AG04449 (cell line): ENCODE data around the gene STRIP2.

Experiments
- CTCF ChIA-PET: fragments of 350-600 bp; formaldehyde crosslinking; extraction: SDS; loops from one replicate; lab custom pipeline; 2021; ENCODE audit warnings: antibody characterized with exemption; lab: Yijun Ruan, JAX
- POLR2A ChIA-PET: fragments of 400-600, 350-600 bp; formaldehyde crosslinking; extraction: SDS; loops from one replicate; lab custom pipeline; 2020; ENCODE audit warnings: antibody characterized with exemption, inconsistent platforms; lab: Yijun Ruan, JAX
- DNase-seq: peaks from one replicate; pipeline ENCODE4 v3.0.0-alpha.2; 2010; ENCODE audit warnings: low read depth, low spot score
- H3K4me3 ChIP-seq: 2 replicates; pipeline ENCODE4 v1.5.1; 2011; ENCODE audit warnings: low read depth, mild to moderate bottlenecking, control low read depth, low read length
- TF ChIP-seq, protein P1 (sequence below): IDR thresholded peaks from one replicate; pipeline ENCODE4 v1.5.1; 2011; ENCODE audit warnings: mild to moderate bottlenecking, moderate library complexity, low read length, control low read depth, inconsistent platforms; ENCODE audit not compliant: insufficient read depth; ENCODE audit errors: missing control alignments

Gene STRIP2

DNA sequence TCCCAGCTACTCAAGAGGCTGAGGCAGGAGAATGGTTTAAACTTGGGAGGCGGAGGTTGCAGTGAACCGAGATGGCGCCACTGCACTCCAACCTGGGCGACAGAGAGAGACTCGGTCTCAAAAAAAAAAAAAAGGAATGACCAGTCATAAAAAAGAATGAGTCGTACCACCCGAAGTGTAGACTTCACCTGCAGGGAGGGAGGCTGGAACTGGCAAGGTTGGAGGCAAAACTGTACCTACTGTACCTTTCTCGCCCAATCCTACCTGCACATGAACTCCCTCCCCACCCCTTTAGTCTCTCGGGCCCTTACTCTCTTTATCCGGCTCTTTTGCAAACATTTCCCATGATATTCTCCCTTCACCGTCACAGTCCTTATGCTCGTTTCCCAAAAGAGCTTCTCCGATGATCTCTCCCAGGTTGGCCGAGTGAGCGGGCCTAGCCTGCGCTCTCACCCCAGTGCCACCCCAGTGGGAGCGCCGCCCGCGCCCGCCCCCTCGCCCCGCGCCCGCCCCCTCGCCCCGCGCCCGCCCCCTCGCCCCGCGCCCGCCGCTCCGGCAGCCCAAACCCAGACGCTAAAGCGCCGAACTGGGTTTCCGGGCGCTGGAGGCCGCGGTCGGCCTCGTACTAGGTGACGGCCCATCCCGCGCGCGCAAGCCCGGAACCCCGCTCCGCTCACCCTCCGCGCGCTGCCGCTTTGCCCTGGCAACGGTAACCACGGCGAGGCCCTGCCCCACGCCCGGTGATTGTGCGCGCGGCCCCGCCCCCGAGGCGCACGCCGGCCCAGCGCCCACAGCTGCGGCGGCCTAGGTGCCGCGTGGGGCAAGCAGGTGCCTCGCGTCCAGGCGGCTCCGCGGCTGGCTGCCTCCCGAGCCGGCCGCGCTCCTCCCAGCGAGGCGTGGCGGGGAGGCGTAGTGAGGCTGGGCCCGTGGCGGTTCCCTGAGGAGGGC, 67.8 kb downstream of the STRIP2 start, which contains the start of gene SMKR1:
Gene SMKR1, plus strand, starts transcription at position 772 of the 948 bp plus-strand sequence. CDS start 294 bp downstream, outside the sequence.
- no peak for DNase-seq

DNA sequence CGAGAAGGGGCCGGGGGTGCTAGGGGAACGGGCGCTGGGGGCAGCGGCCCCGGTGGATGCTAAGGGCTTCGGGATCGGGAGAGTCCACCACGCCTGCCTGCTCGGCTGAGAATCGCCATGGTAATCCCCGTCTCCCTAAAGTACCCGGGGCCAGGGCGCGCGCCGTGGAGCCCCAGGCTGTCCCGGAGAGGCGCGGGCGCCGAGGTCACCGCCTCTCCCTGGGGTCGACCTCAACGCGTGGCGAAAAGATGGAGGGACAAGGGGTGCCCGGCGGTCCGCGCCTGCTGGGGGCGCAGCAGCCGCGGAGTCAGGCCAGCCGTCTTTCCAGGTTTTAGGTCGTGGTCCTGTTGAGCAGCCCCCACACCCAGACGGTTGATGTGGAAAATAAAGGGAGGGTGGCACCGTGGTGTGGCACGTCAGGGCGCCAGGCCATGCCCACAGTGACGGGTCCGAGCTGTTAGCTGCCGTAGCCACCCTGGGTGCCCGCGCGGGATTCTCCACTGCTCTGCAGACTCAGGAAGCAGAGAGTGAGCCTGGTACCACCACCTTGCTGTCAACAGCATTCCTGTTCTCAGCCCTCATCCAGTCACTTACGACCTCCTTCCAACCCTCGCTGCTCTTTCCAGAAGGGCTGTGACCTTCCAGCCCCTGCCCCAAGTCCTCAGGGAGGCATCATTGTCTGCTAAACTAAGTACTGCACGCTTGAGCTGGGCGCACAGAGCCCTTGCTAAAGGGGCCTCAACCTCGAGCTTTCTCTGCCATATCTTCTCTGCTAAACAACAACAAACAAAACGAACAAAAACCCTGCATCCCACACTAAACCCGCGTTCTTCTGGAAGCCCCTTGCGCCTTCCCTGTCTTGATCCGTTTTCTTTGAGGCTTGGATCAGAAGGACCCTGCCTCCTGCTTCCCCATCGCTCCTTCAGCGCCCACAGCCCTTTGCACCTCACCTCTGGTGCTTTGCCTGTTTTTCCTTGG, 68.8 kb downstream of the STRIP2 start:
- H3K4me3 ChIP-seq = peak overlapping the region; percentile 54
- ChIA-PET CTCF (interaction anchor here (1.0 kb wide), 1 partner anchor 118 kb away, joined by 3 read pairs; no protein-coding TSS in a partner anchor), POLR2A (no interaction called here)
- TF ChIP-seq, protein P1, sequence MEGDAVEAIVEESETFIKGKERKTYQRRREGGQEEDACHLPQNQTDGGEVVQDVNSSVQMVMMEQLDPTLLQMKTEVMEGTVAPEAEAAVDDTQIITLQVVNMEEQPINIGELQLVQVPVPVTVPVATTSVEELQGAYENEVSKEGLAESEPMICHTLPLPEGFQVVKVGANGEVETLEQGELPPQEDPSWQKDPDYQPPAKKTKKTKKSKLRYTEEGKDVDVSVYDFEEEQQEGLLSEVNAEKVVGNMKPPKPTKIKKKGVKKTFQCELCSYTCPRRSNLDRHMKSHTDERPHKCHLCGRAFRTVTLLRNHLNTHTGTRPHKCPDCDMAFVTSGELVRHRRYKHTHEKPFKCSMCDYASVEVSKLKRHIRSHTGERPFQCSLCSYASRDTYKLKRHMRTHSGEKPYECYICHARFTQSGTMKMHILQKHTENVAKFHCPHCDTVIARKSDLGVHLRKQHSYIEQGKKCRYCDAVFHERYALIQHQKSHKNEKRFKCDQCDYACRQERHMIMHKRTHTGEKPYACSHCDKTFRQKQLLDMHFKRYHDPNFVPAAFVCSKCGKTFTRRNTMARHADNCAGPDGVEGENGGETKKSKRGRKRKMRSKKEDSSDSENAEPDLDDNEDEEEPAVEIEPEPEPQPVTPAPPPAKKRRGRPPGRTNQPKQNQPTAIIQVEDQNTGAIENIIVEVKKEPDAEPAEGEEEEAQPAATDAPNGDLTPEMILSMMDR = peak; percentile 12
- no peak for DNase-seq

More for the DNA sequence above, 67.8 kb downstream of the STRIP2 start, which contains the start of gene SMKR1:
- peak within 1 kb of the TSS; percentile 54 for H3K4me3 ChIP-seq
- TF ChIP-seq, protein P1 = no peak
- POLR2A ChIA-PET = no interaction called here
- CTCF ChIA-PET = interaction anchor here (1.0 kb wide), 1 partner anchor 17 kb away, joined by 4 read pairs; no protein-coding TSS in a partner anchor

DNA sequence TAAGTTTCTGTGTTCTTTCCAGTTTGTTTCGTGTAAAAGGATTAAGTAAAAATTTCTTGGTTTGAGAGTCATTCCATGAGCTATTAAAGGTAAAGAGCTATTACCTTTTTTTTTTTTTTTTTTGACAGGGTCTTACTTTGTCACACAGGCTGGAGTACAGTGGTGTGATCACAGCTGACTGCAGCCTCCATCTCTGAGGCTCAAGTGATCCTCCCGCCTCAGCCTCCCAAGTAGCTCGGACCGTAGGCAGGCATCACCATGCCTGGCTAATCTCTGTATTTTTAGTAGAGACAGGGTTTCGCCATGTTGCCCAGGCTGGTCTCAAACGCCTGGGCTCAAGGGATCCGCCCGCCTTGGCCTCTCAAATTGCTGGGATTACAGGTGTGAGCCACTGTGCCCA, 69.5 kb downstream of the STRIP2 start:
- CTCF ChIA-PET = interaction anchor here (1.0 kb wide), 1 partner anchor 117 kb away, joined by 3 read pairs; no protein-coding TSS in a partner anchor
- no peak overlapping the region for H3K4me3 ChIP-seq
- DNase-seq = no peak
- POLR2A ChIA-PET = no interaction called here
- TF ChIP-seq, protein P1 = no peak

DNA sequence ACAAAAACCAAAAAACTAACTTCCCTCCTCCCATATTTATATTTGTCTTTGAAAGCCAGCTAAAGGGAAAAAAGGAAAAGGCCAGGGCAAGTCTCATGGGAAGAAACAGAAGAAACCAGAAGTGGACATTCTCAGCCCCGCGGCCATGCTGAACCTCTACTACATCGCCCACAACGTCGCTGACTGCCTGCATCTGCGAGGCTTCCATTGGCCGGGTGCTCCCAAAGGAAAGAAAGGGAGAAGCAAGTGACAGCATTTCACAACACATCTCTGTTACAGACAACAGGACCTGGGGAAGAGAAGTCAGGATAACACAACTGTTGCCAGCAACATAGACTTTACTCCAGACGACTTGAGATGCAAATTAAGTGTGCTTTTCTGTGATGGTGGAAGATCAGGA, 78.0 kb downstream of the STRIP2 start:
- ChIA-PET CTCF (no interaction called here), POLR2A (no interaction called here)
- no peak overlapping the region for H3K4me3 ChIP-seq
- no peak for DNase-seq
- TF ChIP-seq, protein P1 = no peak

DNA sequence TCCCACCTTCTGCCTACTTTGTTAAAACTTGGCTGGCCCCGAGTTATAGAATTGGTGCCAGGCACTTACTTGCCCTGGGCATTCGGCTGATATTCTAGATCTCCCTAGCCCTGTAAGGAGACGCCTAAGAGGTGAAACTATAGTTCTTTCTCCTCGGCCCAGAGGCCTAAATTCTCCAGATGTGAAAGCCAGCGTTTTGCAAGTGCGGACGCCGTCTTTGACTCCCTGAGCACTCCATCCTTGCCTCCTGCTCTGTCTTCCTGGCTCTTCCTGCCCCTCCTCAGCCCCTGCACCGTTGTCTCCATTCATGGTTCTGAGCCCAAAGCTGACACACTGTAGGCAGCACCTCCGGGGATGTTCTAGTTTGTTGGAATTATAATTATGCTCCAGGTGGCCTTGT, 79.3 kb downstream of the STRIP2 start:
- TF ChIP-seq, protein P1 = no peak
- no peak overlapping the region for H3K4me3 ChIP-seq
- ChIA-PET POLR2A (no interaction called here), CTCF (no interaction called here)
- no peak for DNase-seq
